Activated CD4-positive, alpha-beta T cell treated with anti-CD3 and anti-CD28 coated beads for 24 hours (primary cell): Measurements from ENCODE around the gene FOSL2.

Source experiments
- DNase-seq, 2 donors: peaks; one replicate each; pipeline ENCODE4 v3.0.0-alpha.2; 2020; ENCODE audit warnings: low read depth in 2 of 2

Gene FOSL2

DNA sequence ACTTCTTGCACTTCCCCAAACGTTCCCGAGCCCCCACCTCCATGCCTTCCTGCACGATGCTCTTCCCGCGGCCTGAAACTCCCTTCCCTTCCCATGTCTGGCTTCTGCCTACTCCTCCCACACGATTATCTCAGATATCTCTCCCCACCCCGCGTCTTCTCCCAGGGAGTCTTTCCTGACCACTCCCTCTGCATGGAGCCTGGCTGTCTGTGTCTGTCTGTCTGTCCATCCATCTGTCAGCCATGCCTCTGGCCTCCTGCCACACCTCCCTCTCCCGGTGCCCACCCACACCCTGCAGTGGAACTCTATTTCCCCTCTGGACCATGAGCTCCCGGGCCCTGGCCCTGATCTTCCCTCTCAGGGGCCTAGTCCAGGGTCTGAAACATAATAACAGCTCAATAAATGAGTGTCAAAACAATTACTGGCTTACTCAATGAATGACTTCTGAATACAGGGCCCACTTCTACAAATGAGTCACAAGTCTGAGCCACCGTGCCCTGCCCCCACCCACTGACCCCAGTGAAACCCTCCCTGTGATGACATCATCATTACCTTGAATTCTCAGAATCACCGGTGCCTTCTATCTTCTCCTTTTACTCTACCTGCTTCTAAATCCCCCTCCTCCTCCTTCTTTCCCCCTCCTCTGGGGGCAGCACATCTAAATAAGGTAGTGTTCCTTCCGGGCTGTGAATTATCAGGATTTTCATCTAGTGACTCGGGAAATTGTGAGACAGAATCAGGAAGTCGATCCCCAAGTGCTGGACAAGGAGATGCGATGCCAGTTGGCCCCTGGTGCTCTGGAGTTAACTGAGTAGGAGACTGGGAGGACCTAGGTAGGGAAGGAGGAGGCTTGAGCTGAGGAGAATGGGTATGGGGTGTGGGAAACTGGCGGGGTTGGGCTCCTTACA lies 57.1 kb downstream of the FOSL2 start:
- DNase-seq, result peak; percentile 78 to 87

DNA sequence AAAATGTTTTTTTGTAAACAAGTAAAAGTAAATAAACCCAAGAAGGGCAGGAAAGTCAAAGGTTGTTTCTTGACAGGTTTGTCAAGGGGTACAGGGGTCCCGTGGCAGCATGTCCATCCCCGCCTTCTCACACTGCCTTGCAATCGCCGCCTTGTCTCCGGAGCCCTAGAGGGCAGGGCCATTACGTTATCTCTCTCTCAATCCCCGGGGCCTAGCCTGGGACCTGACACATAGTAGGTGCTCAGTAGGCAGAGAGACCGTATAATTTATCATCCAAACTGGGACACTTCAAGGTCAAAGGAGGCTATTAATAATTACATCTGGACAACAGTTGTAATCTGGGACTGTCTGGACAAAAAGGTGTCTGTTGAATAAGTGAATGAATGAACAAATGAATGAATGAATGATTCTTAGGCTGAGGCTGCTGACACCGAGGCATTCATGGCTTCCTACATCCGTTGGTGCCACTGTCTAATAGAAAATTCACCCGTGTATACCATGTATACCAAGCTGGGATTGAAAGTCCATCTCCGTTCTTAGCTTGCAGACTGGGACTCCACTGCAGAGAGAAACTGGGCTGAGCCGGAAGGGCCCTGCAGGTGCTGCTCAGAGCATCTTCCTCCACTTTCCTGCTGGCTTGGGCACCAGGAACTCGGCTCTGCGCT lies 58.4 kb downstream of the FOSL2 start:
- no peak for DNase-seq

DNA sequence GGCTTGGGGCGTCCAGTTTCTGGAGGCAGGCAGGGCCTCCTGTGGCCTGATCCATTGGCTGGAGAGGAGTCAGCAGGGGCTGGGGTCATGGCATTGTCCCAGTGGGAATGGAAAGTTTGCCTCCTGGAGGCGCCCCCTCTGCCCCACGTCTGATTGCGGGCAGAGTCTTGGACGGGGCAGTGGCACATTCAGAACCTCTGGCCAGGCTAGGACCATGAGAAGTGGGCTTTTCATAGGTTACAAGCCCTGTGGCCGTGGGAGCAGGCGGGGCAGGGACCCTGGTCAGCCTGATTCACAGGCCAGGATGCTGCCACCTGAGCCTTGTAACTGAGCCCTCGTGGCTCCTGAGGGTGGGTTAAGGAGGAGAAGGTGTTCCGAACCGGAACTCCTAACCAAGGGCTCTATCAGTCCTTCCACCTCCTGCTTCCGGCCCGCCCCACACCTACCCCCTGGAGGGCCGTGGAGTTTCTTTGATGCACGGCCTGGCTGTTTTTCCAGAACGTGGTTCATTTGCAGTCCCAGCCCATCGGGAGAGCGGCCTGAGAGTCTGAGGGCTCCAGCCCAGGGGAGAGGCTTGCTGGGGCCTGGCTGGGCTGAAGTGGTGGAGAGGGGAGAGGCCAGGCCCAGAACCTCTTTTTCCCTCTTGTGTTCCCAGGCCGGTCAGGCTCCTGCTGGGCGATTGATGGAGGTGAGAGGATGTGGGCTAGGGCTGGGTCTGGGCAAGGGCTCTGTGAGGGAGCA lies 59.3 kb downstream of the FOSL2 start:
- DNase-seq, result no peak

DNA sequence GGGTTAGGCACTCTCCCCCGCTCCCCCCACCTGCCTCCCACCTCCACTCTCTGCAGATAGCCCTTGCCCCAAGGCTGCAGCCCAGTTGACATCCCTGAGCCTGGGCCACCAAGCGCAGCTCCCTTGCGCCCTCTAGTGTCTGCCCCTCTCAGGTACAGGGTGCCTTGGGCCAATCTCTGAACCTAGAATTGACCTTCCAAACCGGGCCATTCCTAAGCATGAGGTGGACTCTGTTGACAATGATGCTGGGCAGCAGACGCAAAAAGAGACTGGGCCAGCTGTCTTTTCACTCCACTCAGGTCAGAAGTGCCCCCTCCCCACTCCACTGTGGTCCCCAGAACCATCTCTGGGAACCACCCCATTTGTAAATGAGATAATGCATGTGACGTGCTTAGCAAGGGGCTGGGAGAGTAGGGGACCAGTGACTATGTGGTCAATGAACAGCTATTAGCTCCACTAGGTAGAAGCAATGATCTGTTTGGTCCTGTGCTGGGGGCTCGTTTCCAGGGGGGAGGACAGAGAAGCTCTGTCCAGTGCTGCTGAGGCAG lies 60.0 kb downstream of the FOSL2 start:
- DNase-seq, result peak; percentile 83 to 87

DNA sequence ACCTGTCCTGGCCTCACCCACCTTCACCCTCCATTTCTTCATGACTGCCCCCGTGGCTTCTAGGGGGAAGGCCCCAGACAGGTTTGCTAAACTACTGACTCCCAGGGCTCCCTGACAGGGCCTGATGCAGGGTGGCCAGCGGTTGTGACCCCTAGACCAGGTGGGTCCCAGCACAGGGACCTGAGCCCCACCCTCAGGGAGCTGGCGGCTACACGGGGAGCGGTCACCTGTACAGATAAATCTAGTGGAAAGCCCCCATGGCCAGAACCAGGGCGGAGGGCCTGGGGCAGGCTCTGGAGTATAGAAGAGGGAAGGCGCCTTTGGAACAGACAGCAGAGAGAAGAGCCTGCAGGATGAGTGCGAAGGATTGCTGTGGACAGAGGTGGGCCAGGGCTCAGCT lies 60.7 kb downstream of the FOSL2 start:
- no peak for DNase-seq

GRCh38 chr2:28454016-28454930 lies 61.6 kb downstream of the FOSL2 start:
- no peak for DNase-seq

GRCh38 chr2:28457237-28457636 lies 64.6 kb downstream of the FOSL2 start:
- DNase-seq, result no peak

DNA sequence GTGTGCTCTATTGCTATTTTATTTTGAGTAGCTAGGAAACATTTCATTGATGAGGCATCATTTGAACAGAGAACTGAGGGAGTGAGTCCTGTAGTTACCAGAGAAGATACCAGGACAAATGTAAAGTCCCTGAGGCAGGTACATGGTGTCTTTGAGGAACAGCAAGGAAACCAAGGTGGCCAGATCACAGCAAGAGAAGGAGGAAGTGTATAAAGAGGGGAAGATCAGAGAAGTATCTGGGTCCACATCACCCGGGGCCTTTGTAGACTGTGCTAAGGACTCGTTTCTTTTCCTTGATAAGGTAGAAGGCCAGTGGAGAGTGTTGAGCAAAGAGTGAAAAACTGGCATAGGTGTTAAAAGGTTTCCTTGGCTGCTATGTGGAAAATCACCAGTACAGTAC lies 68.4 kb downstream of the FOSL2 start:
- DNase-seq, result no peak

GRCh38 chr2:28462122-28462521 lies 69.5 kb downstream of the FOSL2 start:
- DNase-seq, result no peak

DNA sequence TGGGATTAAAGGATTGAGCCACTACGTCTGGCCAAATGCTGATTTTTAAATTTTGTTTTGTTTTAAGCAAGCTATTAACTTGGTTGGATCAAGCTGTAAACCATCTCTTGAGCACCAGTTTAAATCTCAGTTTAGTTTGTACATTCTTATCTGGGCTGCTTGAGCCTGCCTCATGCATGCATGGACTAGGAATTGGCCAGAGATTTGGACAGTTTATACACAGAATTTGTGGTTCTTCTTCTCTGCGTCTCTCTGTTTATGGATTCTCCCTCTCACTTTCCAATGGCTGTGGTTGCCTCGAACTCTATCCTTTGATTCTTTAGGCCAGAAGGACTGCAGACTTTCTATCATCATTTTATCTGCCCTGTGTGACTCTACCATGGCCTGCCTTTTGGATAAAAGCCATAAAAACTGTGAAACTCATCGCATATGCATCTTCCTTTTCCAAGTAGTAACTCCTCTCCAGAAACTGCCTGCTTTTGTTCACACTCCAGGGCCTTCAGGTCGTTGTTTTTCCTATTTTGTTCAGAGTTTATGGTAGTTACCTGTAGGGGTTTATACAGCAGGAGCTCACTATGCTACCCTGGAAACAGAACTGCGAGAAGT lies 70.7 kb downstream of the FOSL2 start:
- no peak for DNase-seq

- no peak for DNase-seq
These were observed 71.2 kb downstream of the FOSL2 start for GRCh38 chr2:28463893-28464292.

DNA sequence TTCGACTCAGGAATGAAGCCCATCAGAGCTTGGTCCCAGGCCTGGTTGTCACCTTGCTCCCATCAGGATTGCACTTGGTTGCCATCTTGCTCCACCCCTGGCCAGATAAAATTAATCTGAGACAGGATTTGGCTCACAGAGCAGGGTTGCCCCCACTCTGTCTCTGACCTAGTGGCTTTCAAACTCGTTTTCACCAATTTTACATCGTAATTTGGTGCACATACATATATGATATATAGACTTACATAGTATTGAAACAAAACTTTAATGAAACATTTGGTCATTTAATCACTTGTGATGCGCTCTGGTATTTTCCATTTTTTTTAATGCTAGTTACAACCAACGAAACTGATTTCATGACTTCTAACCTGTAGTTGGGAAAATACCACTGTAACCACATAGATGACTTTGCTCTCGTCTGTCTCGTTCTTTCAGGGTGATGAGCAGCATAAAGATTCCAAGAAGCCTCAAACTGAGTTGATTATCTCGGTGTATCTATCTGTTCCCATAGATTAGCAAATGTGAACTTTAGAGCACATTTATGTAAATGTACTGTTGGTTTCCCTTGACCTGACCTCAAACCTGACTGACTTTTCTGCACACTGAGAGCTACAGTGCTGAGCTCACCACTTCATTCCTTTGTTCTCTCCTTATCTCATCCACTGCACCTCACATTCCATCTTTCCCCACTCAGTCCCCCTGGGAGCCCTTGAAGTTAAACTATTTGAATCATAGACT lies 72.7 kb downstream of the FOSL2 start:
- no peak for DNase-seq
